GM12878 (cell line): ENCODE results near the gene METTL5. TPM values are rescaled to one million over a fixed set of nuclear protein-coding genes. Genes with fewer than 3 reads are reported as not detected.

Experiments
- ATAC-seq: fragments of 200-7000 bp; cut with Tn5 transposase; 3 replicates; pipeline ENCODE4 v1.9.1; 2020; ENCODE audit warnings: mild to moderate bottlenecking, moderate library complexity
- BruUV-seq: library from RNA; stranded (reverse); fragments of 400-500 nt; replicated peaks from 2 replicates; lab custom pipeline; 2021; lab: Mats Ljungman, UMichigan
- CTCF ChIA-PET: fragments of 300-600 bp; sonication (Branson Sonifier 250); formaldehyde crosslinking; extraction: SDS; loops from one replicate; lab custom pipeline; 2021; ENCODE audit warnings: inconsistent platforms; lab: Yijun Ruan, JAX
- POLR2A ChIA-PET: fragments of 350-600 bp; formaldehyde crosslinking; extraction: SDS; loops from one replicate; lab custom pipeline; 2021; ENCODE audit warnings: inconsistent platforms; lab: Charles Lee
- RAD21 ChIA-PET: fragments of 300-600 bp; sonication (Branson Sonifier 250); formaldehyde crosslinking; loops from one replicate; lab custom pipeline; 2023; ENCODE audit warnings: antibody characterized with exemption; ENCODE audit not compliant: unreplicated experiment; lab: Charles Lee
- SMC1A ChIA-PET: fragments of 300-600 bp; sonication (Branson Sonifier 250); formaldehyde crosslinking; loops from one replicate; lab custom pipeline; 2023; ENCODE audit not compliant: unreplicated experiment, uncharacterized antibody; lab: Charles Lee
- DNase-seq: peaks from one replicate; pipeline ENCODE4 v3.0.0-alpha.2; 2011; ENCODE audit warnings: low read depth, low spot score
- FAIRE-seq: peaks from 3 replicates; lab custom pipeline; 2011; peaks lifted over from hg19 to GRCh38; lab: Jason Lieb, UNC
- H2AFZ ChIP-seq: 2 replicates; pipeline ENCODE4 v1.6.0; 2011; ENCODE audit warnings: low read depth, low read length, control low read depth; ENCODE audit not compliant: control insufficient read depth
- H3K27ac ChIP-seq: 2 replicates; pipeline ENCODE4 v1.5.1; 2011; ENCODE audit warnings: control low read depth; ENCODE audit not compliant: control insufficient read depth, insufficient read depth
- H3K27me3 ChIP-seq, 2 experiments: replicated peaks in 1 of 2; 2 replicates each; pipeline versions ENCODE4 v1.6.0 to v1.6.1; 2011; ENCODE audit warnings: low read length in 1 of 2; ENCODE audit not compliant: control insufficient read depth in 2 of 2, insufficient read depth in 2 of 2
- H3K36me3 ChIP-seq, 2 experiments: 2 replicates each; pipeline ENCODE4 v1.5.1; 2011; ENCODE audit warnings: low read length in 1 of 2; ENCODE audit not compliant: control insufficient read depth in 2 of 2, insufficient read depth in 2 of 2
- H3K4me1 ChIP-seq: 2 replicates; pipeline ENCODE4 v1.6.1; 2011; ENCODE audit warnings: mild to moderate bottlenecking, low read length, moderate library complexity, mixed read lengths; ENCODE audit not compliant: control insufficient read depth, insufficient read depth
- H3K4me2 ChIP-seq: 2 replicates; pipeline ENCODE4 v1.6.0; 2011; ENCODE audit warnings: control low read depth; ENCODE audit not compliant: control insufficient read depth, insufficient read depth
- H3K4me3 ChIP-seq: fragments of 200-600 bp; sonication (generic); 2 replicates; pipeline ENCODE4 v1.5.1; 2016
- H3K79me2 ChIP-seq: 2 replicates; pipeline ENCODE4 v1.6.0; 2011; ENCODE audit warnings: low read length; ENCODE audit not compliant: control insufficient read depth, insufficient read depth
- H3K9ac ChIP-seq: 2 replicates; pipeline ENCODE4 v1.8.0; 2011; ENCODE audit warnings: low read length, control low read depth, mixed read lengths; ENCODE audit not compliant: control insufficient read depth, insufficient read depth
- H3K9me3 ChIP-seq: replicated peaks from 3 replicates; pipeline ENCODE4 v1.5.1; 2011; ENCODE audit warnings: mild to moderate bottlenecking, low read length; ENCODE audit not compliant: control insufficient read depth, insufficient read depth
- H4K20me1 ChIP-seq: 2 replicates; pipeline ENCODE4 v1.6.0; 2011; ENCODE audit not compliant: control insufficient read depth, insufficient read depth
- KLF5 ChIP-seq: fragments of 450-650 bp; IDR thresholded peaks from 2 replicates; pipeline ENCODE4 v1.6.1; 2014; ENCODE audit warnings: mild to moderate bottlenecking; ENCODE audit not compliant: partially characterized antibody
- SIN3A ChIP-seq: IDR thresholded peaks from 2 replicates; pipeline ENCODE4 v1.6.1; 2012; ENCODE audit warnings: low read depth, low read length, improper control_type of control experiment
- ZNF274 ChIP-seq: IDR thresholded peaks from one replicate; pipeline ENCODE4 v1.8.0; 2011; ENCODE audit not compliant: insufficient read length, insufficient read depth
- WGBS: methylation state at CpG from one replicate; pipeline ENCODE4 v1.1.6; 2016; ENCODE audit warnings: low lambda C conversion rate; ENCODE audit not compliant: insufficient replicate concordance, insufficient coverage; ENCODE audit errors: missing lambda C conversion rate; 5-methylcytosine and 5-hydroxymethylcytosine counted together
- in situ Hi-C: fragments of 300-500 bp; cut with MboI; formaldehyde crosslinking; loops from 9 replicates; pipeline ENCODE4 v1.14.3; 2018; ENCODE audit warnings: mixed read lengths
- intact Hi-C: fragments of 100-400 bp; cut with micrococcal nuclease; formaldehyde crosslinking; loops from one replicate; pipeline ENCODE4 v1.14.2; 2022; ENCODE audit not compliant: unreplicated experiment
- polyA plus RNA-seq, 11 experiments: library from polyadenylated mRNA; depleted of rRNA in 4 of 11; unstranded in 6 of 11; stranded (reverse) in 5 of 11; fragments of >200 nt; fragmentation: Nextera tagmentation in 4 of 11; fragmentation: Illumina TruSeq in 1 of 11; extraction: Ambion mirVana in 4 of 11; extraction: Trizol in 1 of 11; gene quantifications; 1 replicate in 1 of 11; 2 replicates in 10 of 11; pipeline versions ENCODE4 v1.2.1 to v1.2.3, GENCODE V29; 2011 to 2016; ENCODE audit warnings: inconsistent platforms in 2 of 11, missing spikeins in 2 of 11, low read depth in 1 of 11
- total RNA-seq, 4 experiments: library from RNA; depleted of rRNA in 3 of 4; stranded (reverse); fragments of >200 nt in 3 of 4; fragmentation: Illumina TruSeq in 1 of 4; extraction: Trizol in 1 of 4; gene quantifications; 2 replicates each; pipeline versions ENCODE4 v1.2.1 to v1.2.3, GENCODE V29; 2013 to 2021
- TF ChIP-seq, protein P1 (sequence below): fragments of 450-650 bp; IDR thresholded peaks from 2 replicates; pipeline ENCODE4 v1.6.1; 2017; ENCODE audit warnings: mild to moderate bottlenecking, moderate library complexity

METTL5 gene
- total and polyA plus RNA-seq, 10 of the 15 experiments (the other 5 are each of a cell fraction or from before 2014, with no cell fraction given), result 55.0 to 204 (median 87.4) TPM

DNA sequence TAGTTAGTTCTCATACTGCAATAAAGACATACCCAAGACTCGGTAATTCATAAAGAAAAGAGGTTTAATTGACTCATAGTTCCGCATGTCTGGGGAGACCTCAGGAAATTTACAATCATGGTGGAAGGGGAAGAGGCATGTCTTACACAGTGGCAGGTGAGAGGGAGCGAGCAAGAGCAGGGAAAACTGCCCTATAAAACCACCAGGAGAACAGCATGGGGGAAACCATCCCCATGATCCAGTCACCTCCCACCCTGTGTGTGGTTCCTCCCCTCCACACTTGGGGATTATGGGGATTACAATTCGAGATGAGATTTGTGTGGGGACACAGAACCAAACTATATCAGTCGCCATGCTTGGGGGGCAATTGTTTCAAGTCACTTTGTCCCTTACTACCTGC lies 27.1 kb downstream of the METTL5 start:
- POLR2A ChIA-PET, result interaction anchor here (0.6 kb wide), 1 partner anchor 213 kb away, joined by 6 read pairs; no protein-coding TSS in a partner anchor
- CTCF ChIA-PET, result no interaction called here

More for the DNA sequence above, 27.1 kb downstream of the METTL5 start:
- H3K79me2 ChIP-seq, result peaks cover 31% of the 10 kb centered on the region
- ATAC-seq (no peak), DNase-seq (no peak), FAIRE-seq (no peak)
- no peaks in the 10 kb centered on the region; the same call in 1 of the 2 replicates for H3K4me1 ChIP-seq
- in situ Hi-C loops, result no loop called here
- 93% methylated on average over 5 of the region's 5 CpGs for WGBS
- H3K4me2 ChIP-seq, result no peak overlapping the region
- RAD21 ChIA-PET, result interaction anchor here (0.6 kb wide), 1 partner anchor 179 kb away, joined by 3 read pairs; no protein-coding TSS in a partner anchor
- BruUV-seq, result no TSS peak
- TF ChIP-seq ZNF274 (no peak), KLF5 (no peak), SIN3A (no peak)
- TF ChIP-seq, protein P1, sequence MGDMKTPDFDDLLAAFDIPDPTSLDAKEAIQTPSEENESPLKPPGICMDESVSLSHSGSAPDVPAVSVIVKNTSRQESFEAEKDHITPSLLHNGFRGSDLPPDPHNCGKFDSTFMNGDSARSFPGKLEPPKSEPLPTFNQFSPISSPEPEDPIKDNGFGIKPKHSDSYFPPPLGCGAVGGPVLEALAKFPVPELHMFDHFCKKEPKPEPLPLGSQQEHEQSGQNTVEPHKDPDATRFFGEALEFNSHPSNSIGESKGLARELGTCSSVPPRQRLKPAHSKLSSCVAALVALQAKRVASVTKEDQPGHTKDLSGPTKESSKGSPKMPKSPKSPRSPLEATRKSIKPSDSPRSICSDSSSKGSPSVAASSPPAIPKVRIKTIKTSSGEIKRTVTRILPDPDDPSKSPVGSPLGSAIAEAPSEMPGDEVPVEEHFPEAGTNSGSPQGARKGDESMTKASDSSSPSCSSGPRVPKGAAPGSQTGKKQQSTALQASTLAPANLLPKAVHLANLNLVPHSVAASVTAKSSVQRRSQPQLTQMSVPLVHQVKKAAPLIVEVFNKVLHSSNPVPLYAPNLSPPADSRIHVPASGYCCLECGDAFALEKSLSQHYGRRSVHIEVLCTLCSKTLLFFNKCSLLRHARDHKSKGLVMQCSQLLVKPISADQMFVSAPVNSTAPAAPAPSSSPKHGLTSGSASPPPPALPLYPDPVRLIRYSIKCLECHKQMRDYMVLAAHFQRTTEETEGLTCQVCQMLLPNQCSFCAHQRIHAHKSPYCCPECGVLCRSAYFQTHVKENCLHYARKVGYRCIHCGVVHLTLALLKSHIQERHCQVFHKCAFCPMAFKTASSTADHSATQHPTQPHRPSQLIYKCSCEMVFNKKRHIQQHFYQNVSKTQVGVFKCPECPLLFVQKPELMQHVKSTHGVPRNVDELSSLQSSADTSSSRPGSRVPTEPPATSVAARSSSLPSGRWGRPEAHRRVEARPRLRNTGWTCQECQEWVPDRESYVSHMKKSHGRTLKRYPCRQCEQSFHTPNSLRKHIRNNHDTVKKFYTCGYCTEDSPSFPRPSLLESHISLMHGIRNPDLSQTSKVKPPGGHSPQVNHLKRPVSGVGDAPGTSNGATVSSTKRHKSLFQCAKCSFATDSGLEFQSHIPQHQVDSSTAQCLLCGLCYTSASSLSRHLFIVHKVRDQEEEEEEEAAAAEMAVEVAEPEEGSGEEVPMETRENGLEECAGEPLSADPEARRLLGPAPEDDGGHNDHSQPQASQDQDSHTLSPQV, result no peak
- H3K4me3 ChIP-seq, result no peak overlapping the region
- SMC1A ChIA-PET, result interaction anchor here (0.6 kb wide), 1 partner anchor 53 kb away, joined by 3 read pairs; no protein-coding TSS in a partner anchor
- H3K9me3 ChIP-seq, result no peaks in the 10 kb centered on the region; the same call in 2 of the 3 replicates
- no peaks in the 10 kb centered on the region for H4K20me1 ChIP-seq
- peaks cover 0 to 4% of the 10 kb centered on the region in 2 experiments; a peak in 1 of 4 replicates for H3K36me3 ChIP-seq
- intact Hi-C loops, result loop anchor here (10.0 kb wide), 1 partner anchor 273 kb away; no protein-coding TSS in a partner anchor
- no peak overlapping the region for H3K27ac ChIP-seq
- no peaks in the 10 kb centered on the region for H3K27me3 ChIP-seq
- H2AFZ ChIP-seq, result no peak overlapping the region
- no peak overlapping the region for H3K9ac ChIP-seq
